GM19240 (cell line): Measurements from ENCODE around the gene FUT4.
"Not testable (repeated sequence)": the region's sequence is repeated elsewhere in the genome, so short reads cannot be mapped to it uniquely, and the experiment has no call there.

ENCODE experiments used
- DNase-seq: peaks from one replicate; pipeline ENCODE4 v3.0.0; 2011; ENCODE audit warnings: low spot score; ENCODE audit not compliant: insufficient read length

The FUT4 gene

GRCh38 chr11:94563848-94564467, 20.2 kb downstream of the FUT4 start:
- DNase-seq, result no peak

- DNase-seq, result no peak
These were observed 23.5 kb downstream of the FUT4 start, which contains the start of gene PIWIL4 for GRCh38 chr11:94567181-94567670. Gene PIWIL4, plus strand, starts transcription at chr11:94567368. Its CDS starts 151 bp downstream, at chr11:94567519.

GRCh38 chr11:94568200-94568599, 24.5 kb downstream of the FUT4 start:
- no peak for DNase-seq

- DNase-seq, result no peak
These were observed 25.0 kb downstream of the FUT4 start for GRCh38 chr11:94568717-94569116.

GRCh38 chr11:94572975-94573374, 29.3 kb downstream of the FUT4 start:
- not testable (repeated sequence) for DNase-seq

- DNase-seq, result no peak
These were observed 30.7 kb downstream of the FUT4 start for GRCh38 chr11:94574193-94574961.

- DNase-seq, result no peak
These were observed 32.6 kb downstream of the FUT4 start for GRCh38 chr11:94576306-94576705.

GRCh38 chr11:94577841-94578240, 34.1 kb downstream of the FUT4 start:
- no peak for DNase-seq

GRCh38 chr11:94581926-94582325, 38.2 kb downstream of the FUT4 start:
- DNase-seq, result no peak

GRCh38 chr11:94583213-94583865, 39.6 kb downstream of the FUT4 start:
- DNase-seq, result no peak

GRCh38 chr11:94583866-94584500, 40.3 kb downstream of the FUT4 start:
- no peak for DNase-seq

GRCh38 chr11:94584978-94585377, 41.3 kb downstream of the FUT4 start:
- no peak for DNase-seq

- no peak for DNase-seq
These were observed 41.7 kb downstream of the FUT4 start for GRCh38 chr11:94585399-94585798.

GRCh38 chr11:94586546-94586945, 42.8 kb downstream of the FUT4 start:
- no peak for DNase-seq

- no peak for DNase-seq
These were observed 43.3 kb downstream of the FUT4 start for GRCh38 chr11:94586978-94587377.

GRCh38 chr11:94588366-94588942, 44.7 kb downstream of the FUT4 start:
- DNase-seq, result no peak

GRCh38 chr11:94590352-94591041, 46.8 kb downstream of the FUT4 start:
- no peak for DNase-seq

- DNase-seq, result no peak
These were observed 49.3 kb downstream of the FUT4 start for GRCh38 chr11:94593030-94593429.

GRCh38 chr11:94595076-94595475, 51.4 kb downstream of the FUT4 start:
- DNase-seq, result no peak

- no peak for DNase-seq
These were observed 54.2 kb downstream of the FUT4 start for GRCh38 chr11:94597896-94598295.
